Endothelial cell (in vitro differentiated cells): ENCODE results near the gene COQ8A. TPM values are rescaled to one million over a fixed set of nuclear protein-coding genes. Genes with fewer than 3 reads are reported as not detected.
A peak's percentile ranks its signal among the peaks of the same experiment; 100 is the strongest.

Experiments used
- DNase-seq: peaks from one replicate; pipeline ENCODE4 v3.0.0; 2021; ENCODE audit warnings: low spot score
- H3K27ac Mint-ChIP-seq: one replicate; pipeline ENCODE4 v1.8.0; 2021; ENCODE audit warnings: mixed read lengths, inconsistent platforms; ENCODE audit not compliant: unreplicated experiment
- H3K27me3 Mint-ChIP-seq: one replicate; pipeline ENCODE4 v1.8.0; 2021; ENCODE audit warnings: mild to moderate bottlenecking, moderate library complexity, mixed read lengths, inconsistent platforms; ENCODE audit not compliant: unreplicated experiment
- H3K36me3 Mint-ChIP-seq: one replicate; pipeline ENCODE4 v1.8.0; 2021; ENCODE audit warnings: mild to moderate bottlenecking, low read depth, mixed read lengths, inconsistent platforms; ENCODE audit not compliant: unreplicated experiment
- H3K4me1 Mint-ChIP-seq: one replicate; pipeline ENCODE4 v1.8.0; 2021; ENCODE audit warnings: mild to moderate bottlenecking, mixed read lengths, inconsistent platforms; ENCODE audit not compliant: unreplicated experiment
- H3K4me3 Mint-ChIP-seq: one replicate; pipeline ENCODE4 v1.8.0; 2021; ENCODE audit warnings: mild to moderate bottlenecking, mixed read lengths, inconsistent platforms; ENCODE audit not compliant: unreplicated experiment
- H3K9me3 Mint-ChIP-seq: one replicate; pipeline ENCODE4 v1.8.0; 2021; ENCODE audit warnings: mixed read lengths, inconsistent platforms; ENCODE audit not compliant: unreplicated experiment
- CTCF ChIP-seq: fragments of 200-600 bp; sonication (generic); IDR thresholded peaks from one replicate; pipeline ENCODE4 v1.5.0; 2021; ENCODE audit warnings: antibody characterized with exemption; ENCODE audit not compliant: unreplicated experiment
- total RNA-seq: library from RNA; stranded (reverse); fragmentation: NEBNext Ultra II Directional; extraction: Animal tissue kit (Norgen Biotek cat#: 25700); gene quantifications from one replicate; pipeline ENCODE4 v1.2.1, GENCODE V29; 2021; ENCODE audit not compliant: unreplicated experiment

Gene COQ8A
- total RNA-seq, 1 donor from 2014 or later: 22.7 TPM

GRCh38 chr1:226908913-226909312 is 31.2 kb upstream of the COQ8A start:
- DNase-seq: no peak

GRCh38 chr1:226912587-226913176 is 27.4 kb upstream of the COQ8A start:
- DNase-seq: peak; percentile 62
- Mint-ChIP-seq H3K36me3 (peaks cover 3% of the 10 kb centered on the region), H3K9me3 (no peaks in the 10 kb centered on the region), H3K27ac (no peak overlapping the region), H3K4me1 (peaks cover 3% of the 10 kb centered on the region), H3K4me3 (no peak overlapping the region), H3K27me3 (no peaks in the 10 kb centered on the region)
- TF ChIP-seq CTCF: no peak

More at GRCh38 chr1:226908913-226909312, 31.2 kb upstream of the COQ8A start:
- no peaks in the 10 kb centered on the region for H3K9me3 Mint-ChIP-seq
- no peak overlapping the region for H3K4me3 Mint-ChIP-seq
- H3K36me3 Mint-ChIP-seq: peaks cover 3% of the 10 kb centered on the region
- no peaks in the 10 kb centered on the region for H3K27me3 Mint-ChIP-seq
- H3K27ac Mint-ChIP-seq: no peak overlapping the region
- peaks cover 3% of the 10 kb centered on the region for H3K4me1 Mint-ChIP-seq
- TF ChIP-seq CTCF: no peak

- no peak overlapping the region for H3K4me3 Mint-ChIP-seq
- H3K9me3 Mint-ChIP-seq: no peaks in the 10 kb centered on the region
- no peak overlapping the region for H3K27ac Mint-ChIP-seq
- no peak for DNase-seq
- H3K36me3 Mint-ChIP-seq: peaks cover 5% of the 10 kb centered on the region
- H3K4me1 Mint-ChIP-seq: no peaks in the 10 kb centered on the region
- TF ChIP-seq CTCF: no peak
- H3K27me3 Mint-ChIP-seq: no peaks in the 10 kb centered on the region
Observed at GRCh38 chr1:226915672-226915995, 24.5 kb upstream of the COQ8A start.

GRCh38 chr1:226916497-226916896 is 23.6 kb upstream of the COQ8A start:
- H3K36me3 Mint-ChIP-seq: peaks cover 5% of the 10 kb centered on the region
- TF ChIP-seq CTCF: no peak
- no peaks in the 10 kb centered on the region for H3K4me1 Mint-ChIP-seq
- no peaks in the 10 kb centered on the region for H3K9me3 Mint-ChIP-seq
- no peak for DNase-seq
- H3K27ac Mint-ChIP-seq: no peak overlapping the region
- no peak overlapping the region for H3K4me3 Mint-ChIP-seq
- H3K27me3 Mint-ChIP-seq: no peaks in the 10 kb centered on the region

GRCh38 chr1:226919587-226919986 is 20.5 kb upstream of the COQ8A start:
- H3K36me3 Mint-ChIP-seq: peaks cover 5% of the 10 kb centered on the region
- TF ChIP-seq CTCF: no peak
- H3K27me3 Mint-ChIP-seq: no peaks in the 10 kb centered on the region
- no peak overlapping the region for H3K27ac Mint-ChIP-seq
- DNase-seq: no peak
- no peaks in the 10 kb centered on the region for H3K4me1 Mint-ChIP-seq
- no peaks in the 10 kb centered on the region for H3K9me3 Mint-ChIP-seq
- H3K4me3 Mint-ChIP-seq: no peak overlapping the region
